HFF-Myc (cell line): ENCODE results near the gene TMEM63B.
"Not testable (repeated sequence)": the region's sequence is repeated elsewhere in the genome, so short reads cannot be mapped to it uniquely, and the experiment has no call there.

ENCODE experiments used
- DNase-seq: peaks from one replicate; pipeline ENCODE4 v3.0.0-alpha.2; 2011; ENCODE audit warnings: low read depth; ENCODE audit errors: extremely low read depth
- H3K4me3 ChIP-seq: replicated peaks from 2 replicates; pipeline ENCODE4 v1.5.1; 2011; ENCODE audit warnings: low read depth, mild to moderate bottlenecking, control low read depth, low read length
- TF ChIP-seq, protein P1 (sequence below): IDR thresholded peaks from 2 replicates; pipeline ENCODE4 v1.5.1; 2012; ENCODE audit warnings: mild to moderate bottlenecking, low read depth, low read length, control low read depth; ENCODE audit errors: missing control alignments

TMEM63B gene

GRCh38 chr6:44135173-44135758, 7.9 kb downstream of the TMEM63B start:
- DNase-seq = no peak
- TF ChIP-seq, protein P1, sequence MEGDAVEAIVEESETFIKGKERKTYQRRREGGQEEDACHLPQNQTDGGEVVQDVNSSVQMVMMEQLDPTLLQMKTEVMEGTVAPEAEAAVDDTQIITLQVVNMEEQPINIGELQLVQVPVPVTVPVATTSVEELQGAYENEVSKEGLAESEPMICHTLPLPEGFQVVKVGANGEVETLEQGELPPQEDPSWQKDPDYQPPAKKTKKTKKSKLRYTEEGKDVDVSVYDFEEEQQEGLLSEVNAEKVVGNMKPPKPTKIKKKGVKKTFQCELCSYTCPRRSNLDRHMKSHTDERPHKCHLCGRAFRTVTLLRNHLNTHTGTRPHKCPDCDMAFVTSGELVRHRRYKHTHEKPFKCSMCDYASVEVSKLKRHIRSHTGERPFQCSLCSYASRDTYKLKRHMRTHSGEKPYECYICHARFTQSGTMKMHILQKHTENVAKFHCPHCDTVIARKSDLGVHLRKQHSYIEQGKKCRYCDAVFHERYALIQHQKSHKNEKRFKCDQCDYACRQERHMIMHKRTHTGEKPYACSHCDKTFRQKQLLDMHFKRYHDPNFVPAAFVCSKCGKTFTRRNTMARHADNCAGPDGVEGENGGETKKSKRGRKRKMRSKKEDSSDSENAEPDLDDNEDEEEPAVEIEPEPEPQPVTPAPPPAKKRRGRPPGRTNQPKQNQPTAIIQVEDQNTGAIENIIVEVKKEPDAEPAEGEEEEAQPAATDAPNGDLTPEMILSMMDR = no peak
- H3K4me3 ChIP-seq = no peak overlapping the region

DNA sequence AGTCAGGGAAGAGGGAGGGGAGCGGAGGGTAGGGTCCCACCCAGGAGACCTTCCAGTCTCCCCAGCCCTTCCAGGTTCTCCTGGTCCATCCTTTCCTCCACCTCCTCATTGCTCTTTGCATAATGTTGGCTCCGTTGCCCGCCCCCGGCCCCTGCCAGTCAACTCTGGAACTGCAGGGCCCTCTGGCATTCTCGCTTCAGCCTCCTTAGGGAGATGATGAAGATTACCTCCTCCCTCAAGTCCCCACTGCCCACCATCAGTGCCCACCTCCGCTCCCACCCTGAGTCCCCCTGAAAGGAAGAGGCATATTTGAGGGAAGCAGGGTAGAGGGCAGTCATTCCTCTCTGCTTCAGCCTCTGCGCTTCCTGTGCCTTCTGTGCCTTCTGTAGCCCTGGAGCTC, 8.5 kb downstream of the TMEM63B start:
- TF ChIP-seq, protein P1 = no peak
- no peak for DNase-seq
- no peak overlapping the region for H3K4me3 ChIP-seq

GRCh38 chr6:44138717-44139350, 11.5 kb downstream of the TMEM63B start:
- no peak for DNase-seq
- TF ChIP-seq, protein P1 = no peak
- H3K4me3 ChIP-seq = no peak overlapping the region

DNA sequence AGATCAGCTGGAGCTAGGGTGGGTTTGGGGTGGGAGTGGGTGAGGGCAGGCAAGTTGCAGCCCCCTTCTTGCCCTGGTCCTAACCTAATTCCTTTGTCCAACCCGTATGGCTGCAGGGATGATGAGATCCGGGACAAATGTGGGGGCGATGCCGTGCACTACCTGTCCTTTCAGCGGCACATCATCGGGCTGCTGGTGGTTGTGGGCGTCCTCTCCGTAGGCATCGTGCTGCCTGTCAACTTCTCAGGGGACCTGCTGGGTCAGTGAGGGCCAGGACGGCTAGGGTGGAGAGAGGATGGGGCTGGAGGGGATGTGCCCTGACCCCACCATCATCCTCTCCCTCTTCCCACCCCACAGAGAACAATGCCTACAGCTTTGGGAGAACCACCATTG, 12.0 kb downstream of the TMEM63B start:
- H3K4me3 ChIP-seq = no peak overlapping the region
- no peak for DNase-seq
- TF ChIP-seq, protein P1 = no peak

DNA sequence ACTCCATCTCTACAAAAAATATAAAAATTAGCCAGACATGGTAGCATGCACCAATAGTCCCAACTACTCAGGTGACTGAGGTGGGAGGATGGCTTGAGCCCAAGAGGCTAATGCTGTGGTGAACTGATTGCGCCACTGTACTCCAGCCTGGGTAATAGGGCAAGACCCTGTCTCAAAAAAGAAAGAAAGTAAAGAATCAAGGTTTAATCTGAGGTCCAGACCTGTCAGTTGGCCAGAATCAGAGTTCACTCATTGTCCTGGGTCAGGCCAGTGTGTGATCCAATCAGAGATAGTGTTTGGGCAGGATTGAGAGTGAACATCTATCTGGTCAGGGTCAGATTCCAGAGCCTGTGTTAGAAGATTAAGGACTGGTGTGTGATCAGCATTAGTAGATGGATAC, 15.5 kb downstream of the TMEM63B start:
- no peak overlapping the region for H3K4me3 ChIP-seq
- no peak for DNase-seq
- TF ChIP-seq, protein P1 = no peak

- H3K4me3 ChIP-seq = no peak overlapping the region
- DNase-seq = no peak
- TF ChIP-seq, protein P1 = no peak
Measured at GRCh38 chr6:44143731-44144130, 16.4 kb downstream of the TMEM63B start.

GRCh38 chr6:44144536-44144935, 17.2 kb downstream of the TMEM63B start:
- not testable (repeated sequence) for H3K4me3 ChIP-seq, DNase-seq
